ENCODE measurements around the gene TIMM29.
"Not testable (repeated sequence)": the region's sequence is repeated elsewhere in the genome, so short reads cannot be mapped to it uniquely, and the experiment has no call there.

TIMM29 gene

DNA sequence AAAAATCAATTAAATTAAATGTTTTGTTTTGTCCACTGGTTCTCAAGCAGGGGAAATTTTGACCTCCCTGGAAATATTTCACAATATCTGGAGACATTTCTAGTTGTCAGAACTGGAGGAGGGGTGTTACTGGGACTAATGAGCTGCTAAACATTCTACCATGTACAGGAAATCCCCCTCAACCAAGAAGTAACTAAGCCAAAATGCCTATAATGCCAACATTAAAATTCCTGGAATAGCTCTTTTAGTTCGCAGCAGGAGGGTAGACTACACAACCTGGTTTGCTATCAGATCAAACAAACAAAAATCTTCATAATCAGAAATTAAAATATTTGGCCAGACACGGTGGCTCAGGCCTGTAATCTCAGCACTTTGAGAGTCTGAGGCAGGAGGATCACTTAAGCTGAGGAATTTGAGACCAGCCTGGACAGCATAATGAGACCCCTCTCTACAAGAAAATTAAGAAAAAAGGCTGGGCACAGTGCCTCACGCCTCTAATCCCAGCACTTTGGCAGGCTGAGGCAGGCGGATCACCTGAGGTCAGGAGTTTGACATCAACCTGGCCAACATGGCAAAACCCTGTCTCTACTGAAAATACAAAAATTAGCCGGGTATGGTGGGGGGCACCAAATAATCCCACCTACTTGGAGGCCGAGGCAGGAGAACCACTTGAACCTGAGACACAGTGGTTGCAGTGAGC, 18.5 kb downstream of the TIMM29 start:
- no peak for DNase-seq

DNA sequence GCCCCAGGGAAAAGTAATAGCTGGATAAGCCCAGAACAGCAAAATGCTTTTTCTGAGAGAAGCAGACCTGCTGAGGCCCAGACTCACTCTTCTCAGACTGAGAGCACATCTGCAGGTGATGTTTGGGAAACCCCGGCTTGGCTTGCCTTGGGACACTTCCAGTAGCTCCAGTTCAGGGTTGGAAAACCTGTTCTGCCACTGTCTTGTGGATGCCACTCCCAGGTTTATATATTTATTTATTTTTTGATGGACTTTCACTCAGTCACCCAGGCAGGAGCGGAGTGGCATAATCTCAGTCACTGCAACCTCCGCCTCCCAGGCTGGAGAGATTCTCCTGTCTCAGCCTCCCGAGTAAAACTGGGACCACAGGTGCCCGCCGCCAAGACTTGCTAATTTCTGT, 24.2 kb downstream of the TIMM29 start:
- no peak for DNase-seq

- DNase-seq = not testable (repeated sequence)
Observed at GRCh38 chr19:10959277-10959968, 30.8 kb downstream of the TIMM29 start.

DNA sequence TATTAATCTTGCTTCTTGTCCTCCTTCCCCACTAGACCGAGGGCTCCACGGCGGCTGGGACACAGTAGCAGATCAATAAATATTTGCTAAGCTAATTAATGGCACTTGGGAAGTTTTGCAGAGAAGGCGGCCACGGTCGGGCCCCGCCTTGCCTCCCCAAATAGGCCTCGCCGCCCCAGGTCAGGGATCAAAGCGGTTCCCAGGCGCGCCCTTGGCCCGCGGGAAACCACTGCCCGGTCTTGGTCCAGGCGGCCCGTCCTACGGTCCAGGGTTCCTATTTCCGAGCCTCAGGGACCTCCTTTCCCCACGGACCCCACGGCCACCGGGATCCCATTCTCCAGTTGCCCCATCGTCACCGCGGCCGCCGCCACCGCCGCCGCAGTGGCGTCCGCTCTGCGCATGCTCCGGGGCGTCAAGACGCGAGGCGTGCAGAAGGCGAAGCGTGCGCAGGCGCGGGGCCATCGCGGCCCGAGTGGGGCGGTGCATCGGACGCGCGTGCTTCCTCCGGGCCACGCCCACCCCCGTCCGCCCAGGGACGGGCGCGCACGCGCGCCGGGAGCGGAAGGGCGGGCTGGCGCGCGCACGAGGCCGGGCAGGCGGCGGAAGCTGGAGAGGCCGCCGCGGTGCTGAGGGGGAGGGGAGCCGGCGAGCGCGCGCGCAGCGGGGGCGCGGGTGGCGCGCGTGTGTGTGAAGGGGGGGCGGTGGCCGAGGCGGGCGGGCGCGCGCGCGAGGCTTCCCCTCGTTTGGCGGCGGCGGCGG, 31.9 kb downstream of the TIMM29 start, which contains the start of gene SMARCA4:
TSS of gene SMARCA4 (plus strand) at position 717 of the 759 bp plus-strand sequence. CDS start 23,122 bp downstream, outside the sequence.
- DNase-seq = peak; percentile 98

DNA sequence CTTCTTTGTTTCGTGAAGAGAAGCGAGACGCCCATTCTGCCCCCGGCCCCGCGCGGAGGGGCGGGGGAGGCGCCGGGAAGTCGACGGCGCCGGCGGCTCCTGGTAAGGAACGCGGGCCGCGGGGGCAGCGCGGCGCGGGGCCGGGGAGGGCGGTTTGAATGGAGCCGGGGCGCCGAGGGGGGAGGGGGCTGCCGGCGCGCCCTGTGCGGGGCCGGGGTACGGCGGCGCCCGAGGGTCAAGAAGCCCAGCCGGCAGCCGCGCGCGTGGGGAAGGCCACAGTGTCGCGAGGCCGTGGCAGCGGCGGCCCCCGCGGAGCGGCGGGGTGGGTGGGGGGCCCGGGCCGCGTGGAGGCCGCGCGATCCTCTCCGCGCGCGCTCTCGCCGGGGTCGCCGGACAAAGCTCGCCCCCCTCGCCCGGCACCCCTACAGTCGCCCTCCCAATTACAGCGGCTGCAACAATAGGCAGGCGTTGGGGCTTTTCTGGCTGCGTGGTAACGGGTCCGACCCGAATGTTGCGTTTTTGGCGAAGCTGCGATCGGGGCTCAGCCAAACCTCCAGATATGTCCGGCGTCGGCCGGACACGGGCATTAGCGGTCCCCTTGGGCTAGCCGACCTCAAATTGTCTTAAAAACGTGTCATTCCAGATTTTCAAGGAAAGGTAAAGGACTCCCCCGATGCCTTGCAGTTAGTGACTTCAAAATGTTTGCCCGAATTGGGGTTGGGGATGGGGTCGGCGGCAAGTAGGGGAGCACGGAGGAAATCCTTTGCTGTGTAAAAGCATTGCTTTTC, 32.7 kb downstream of the TIMM29 start:
- DNase-seq = no peak

GRCh38 chr19:10962863-10963262, 34.3 kb downstream of the TIMM29 start:
- DNase-seq = no peak

DNA sequence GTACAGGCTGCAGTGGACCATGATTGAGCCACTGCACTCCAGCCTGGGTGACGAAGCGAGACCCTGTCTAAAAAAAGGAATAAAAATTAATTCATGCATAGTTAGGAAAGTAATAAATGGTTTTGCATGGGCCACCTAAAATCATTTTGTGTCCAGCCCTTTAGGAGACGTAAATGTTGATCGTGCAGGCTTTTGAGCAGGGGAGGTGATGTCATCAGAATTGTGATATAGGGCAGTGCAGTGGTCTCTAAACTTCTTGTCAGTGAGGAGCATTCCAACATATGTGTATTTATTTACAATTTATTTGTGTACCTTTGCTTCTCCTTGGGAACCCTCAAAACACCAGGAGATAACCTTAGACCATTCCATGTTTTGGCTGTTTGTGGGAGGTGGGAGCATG, 35.3 kb downstream of the TIMM29 start:
- no peak for DNase-seq

DNA sequence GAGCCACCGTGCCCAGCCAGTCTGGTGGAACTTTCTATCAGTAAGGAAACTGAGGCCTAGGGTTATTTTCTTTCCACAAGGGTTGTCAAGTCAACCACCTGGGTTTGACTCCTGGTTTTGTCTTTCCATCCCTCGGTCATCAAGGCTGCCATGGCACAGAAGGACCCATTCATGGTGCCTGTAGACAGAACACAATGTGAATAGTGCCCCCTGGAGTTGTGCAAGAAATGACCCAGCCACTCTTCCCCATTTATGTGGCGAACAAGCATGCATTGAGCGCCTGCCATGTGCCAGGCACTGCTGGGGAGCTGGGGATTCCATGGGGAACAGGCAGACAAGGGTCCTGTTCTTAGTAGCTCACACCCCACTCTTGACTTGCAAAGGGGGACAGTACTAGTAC, 36.3 kb downstream of the TIMM29 start:
- no peak for DNase-seq

DNA sequence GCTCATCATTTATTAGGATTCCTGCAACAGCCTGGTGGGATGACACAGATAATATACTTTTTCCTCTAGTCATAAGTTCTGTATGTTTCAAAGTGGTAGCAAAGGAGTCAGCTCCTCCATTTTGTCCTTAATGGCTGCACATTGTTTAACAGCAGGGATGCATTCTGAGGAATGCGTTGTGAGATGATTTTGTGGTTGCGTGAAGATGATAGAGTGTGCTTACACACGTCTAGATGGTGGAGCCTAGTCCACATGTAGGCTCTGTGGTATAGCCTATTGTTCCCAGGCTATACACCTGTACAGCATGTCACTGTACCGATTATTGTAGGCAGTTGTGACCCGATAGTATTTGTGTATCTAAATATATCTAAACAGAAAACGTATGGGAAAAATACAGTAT, 36.8 kb downstream of the TIMM29 start:
- no peak for DNase-seq

GRCh38 chr19:10966809-10967208, 38.2 kb downstream of the TIMM29 start:
- no peak for DNase-seq

DNA sequence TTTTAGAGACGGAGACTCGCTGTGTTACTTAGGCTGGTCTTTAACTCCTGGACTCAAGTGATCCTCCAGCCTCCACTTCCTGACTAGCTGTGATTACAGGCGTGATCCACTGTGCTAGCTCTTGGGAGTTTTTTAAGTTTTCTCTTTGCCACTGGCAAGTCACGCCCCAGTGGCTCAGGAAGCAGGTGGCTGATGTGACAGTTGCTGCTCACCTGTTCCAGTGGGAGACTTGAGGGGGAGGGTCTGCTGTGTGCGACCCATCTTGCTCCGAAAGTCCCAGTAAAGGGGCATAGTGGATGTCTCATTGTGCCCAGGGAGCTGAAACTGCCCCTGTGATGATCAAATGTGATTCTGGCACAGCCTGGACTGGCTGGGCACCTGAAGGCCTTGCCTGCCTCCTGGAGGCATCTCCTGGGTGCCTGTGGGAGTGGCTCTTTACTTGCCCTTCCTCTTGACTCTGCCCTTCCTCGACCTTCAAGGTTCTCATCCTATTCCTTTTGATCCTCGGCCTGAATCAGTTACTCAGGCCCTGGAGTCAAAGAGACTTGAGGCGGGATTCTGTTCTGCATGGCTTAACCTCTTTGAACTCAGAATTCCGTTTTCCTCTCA, 40.0 kb downstream of the TIMM29 start:
- peak in 1 of 2 donors; percentile 4 for DNase-seq

- DNase-seq = no peak
Observed at GRCh38 chr19:10971107-10971726, 42.6 kb downstream of the TIMM29 start.

DNA sequence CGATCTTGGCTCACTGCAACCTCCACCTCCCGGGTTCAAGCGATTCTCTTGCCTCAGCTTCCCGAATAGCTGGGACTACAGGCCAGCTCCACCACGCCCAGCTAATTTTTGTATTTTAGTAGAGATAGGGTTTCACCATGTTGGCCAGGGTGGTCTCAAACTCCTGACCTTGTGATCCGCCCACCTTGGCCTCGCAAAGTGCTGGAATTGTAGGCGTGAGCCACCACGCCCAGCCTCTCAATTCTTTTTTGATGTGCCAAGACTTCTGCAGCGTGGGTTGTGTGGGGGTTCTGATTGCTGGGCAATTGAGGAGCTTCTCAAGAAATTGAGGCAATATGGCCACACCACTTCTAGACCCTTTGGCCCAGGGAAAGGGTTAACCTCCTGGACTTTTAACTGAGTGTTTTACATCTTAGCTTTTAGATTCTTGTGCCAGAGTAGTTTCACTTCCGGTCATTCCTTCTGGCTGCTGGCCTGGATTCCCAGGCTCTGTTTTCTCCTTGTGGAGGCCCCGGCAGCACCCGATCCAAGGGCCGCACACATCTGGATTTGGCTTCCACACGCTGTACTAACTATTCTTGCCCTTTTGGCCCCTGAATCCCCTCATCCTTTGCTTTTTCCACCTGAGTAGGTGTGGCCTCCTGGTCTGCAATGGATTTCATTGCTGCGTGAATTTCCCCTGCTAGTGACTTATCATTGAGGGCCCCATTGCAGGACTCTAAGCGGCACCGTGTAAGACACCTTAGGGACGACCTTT, 46.9 kb downstream of the TIMM29 start:
- DNase-seq = no peak

GRCh38 chr19:10976131-10976892, 47.7 kb downstream of the TIMM29 start:
- DNase-seq = no peak

DNA sequence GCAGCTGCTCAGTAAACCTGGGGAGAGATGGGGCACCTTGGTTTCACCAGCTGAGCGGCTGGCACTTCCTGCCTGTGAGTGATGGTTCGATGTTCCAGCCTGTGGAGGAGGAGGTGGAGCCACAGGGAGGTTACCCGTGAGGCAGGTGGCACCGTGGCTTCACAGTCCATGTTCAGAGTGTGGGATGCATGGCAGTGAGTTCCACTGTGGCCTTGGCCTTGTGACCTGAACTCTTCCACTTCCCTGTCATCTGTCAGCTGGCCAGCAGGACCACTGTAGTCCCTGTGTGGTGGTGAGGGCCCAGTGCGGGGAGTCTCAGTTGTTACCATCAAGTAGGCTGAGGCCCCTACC, 49.1 kb downstream of the TIMM29 start:
- no peak for DNase-seq
